GM23338 (cell line): ENCODE measurements around the gene ATP1B4. TPM values are rescaled to one million over a fixed set of nuclear protein-coding genes. Genes with fewer than 3 reads are reported as not detected.

ENCODE experiments used
- ATAC-seq: fragments of 200-7000 bp; cut with Tn5 transposase; 3 replicates; pipeline ENCODE4 v1.9.1; 2020
- DNase-seq: peaks from one replicate; pipeline ENCODE4 v3.0.0-alpha.2; 2015; ENCODE audit warnings: low spot score
- H2AFZ ChIP-seq: fragments of 200-600 bp; sonication (generic); 2 replicates; pipeline ENCODE4 v1.8.0; 2016; ENCODE audit warnings: antibody characterized with exemption, mild to moderate bottlenecking, moderate library complexity
- H3F3A ChIP-seq: fragments of 200-600 bp; sonication (generic); replicated peaks from 2 replicates; pipeline ENCODE4 v1.8.0; 2017; ENCODE audit warnings: antibody characterized with exemption, mixed run types, low read depth
- H3K27ac ChIP-seq: fragments of 200-600 bp; sonication (generic); 2 replicates; pipeline ENCODE4 v1.6.1; 2016; ENCODE audit warnings: low read depth
- H3K27me3 ChIP-seq: fragments of 200-600 bp; sonication (generic); 2 replicates; pipeline ENCODE4 v1.8.0; 2016; ENCODE audit warnings: mild to moderate bottlenecking, mixed run types, moderate library complexity; ENCODE audit not compliant: insufficient read depth
- H3K36me3 ChIP-seq: fragments of 200-600 bp; sonication (generic); 2 replicates; pipeline ENCODE4 v1.8.0; 2016; ENCODE audit warnings: mild to moderate bottlenecking; ENCODE audit not compliant: insufficient read depth
- H3K4me1 ChIP-seq: fragments of 200-600 bp; sonication (generic); 2 replicates; pipeline ENCODE4 v1.8.0; 2016; ENCODE audit warnings: mild to moderate bottlenecking, moderate library complexity; ENCODE audit not compliant: insufficient read depth
- H3K4me2 ChIP-seq: fragments of 200-600 bp; sonication (generic); 2 replicates; pipeline ENCODE4 v1.7.1; 2017; ENCODE audit warnings: mixed run types
- H3K4me3 ChIP-seq: fragments of 200-600 bp; sonication (generic); 2 replicates; pipeline ENCODE4 v1.6.1; 2016; ENCODE audit warnings: mixed run types
- H3K79me2 ChIP-seq: fragments of 200-600 bp; sonication (generic); replicated peaks from 2 replicates; pipeline ENCODE4 v1.8.0; 2017; ENCODE audit warnings: mild to moderate bottlenecking; ENCODE audit not compliant: insufficient read depth
- H3K9me2 ChIP-seq: fragments of 200-600 bp; sonication (generic); 2 replicates; pipeline ENCODE4 v1.8.0; 2017; ENCODE audit not compliant: insufficient read depth
- H4K20me1 ChIP-seq: fragments of 200-600 bp; sonication (generic); replicated peaks from 2 replicates; pipeline ENCODE4 v1.8.0; 2017; ENCODE audit warnings: mild to moderate bottlenecking; ENCODE audit not compliant: insufficient read depth
- H3K27ac Mint-ChIP-seq: 2 replicates; pipeline ENCODE4 v1.8.0; 2020; ENCODE audit warnings: inconsistent platforms, mild to moderate bottlenecking, moderate library complexity, mixed read lengths
- H3K27me3 Mint-ChIP-seq: 3 replicates; pipeline ENCODE4 v1.8.0; 2022; ENCODE audit warnings: low read depth, mild to moderate bottlenecking, moderate library complexity, mixed read lengths, inconsistent platforms; ENCODE audit not compliant: insufficient read depth, poor library complexity
- H3K36me3 Mint-ChIP-seq: 3 replicates; pipeline ENCODE4 v1.8.0; 2021; ENCODE audit warnings: low read depth, mild to moderate bottlenecking, inconsistent platforms, moderate library complexity, mixed read lengths
- H3K4me1 Mint-ChIP-seq: 3 replicates; pipeline ENCODE4 v1.8.0; 2020; ENCODE audit warnings: mild to moderate bottlenecking, inconsistent platforms, mixed read lengths
- H3K4me3 Mint-ChIP-seq: 3 replicates; pipeline ENCODE4 v1.8.0; 2021; ENCODE audit warnings: moderate library complexity, mild to moderate bottlenecking, inconsistent platforms, mixed read lengths
- H3K9me3 Mint-ChIP-seq: 3 replicates; pipeline ENCODE4 v1.8.0; 2020; ENCODE audit warnings: moderate library complexity, mild to moderate bottlenecking, inconsistent platforms, mixed read lengths
- CTCF ChIP-seq, 2 experiments: fragments of 200-600 bp in 1 of 2; sonication (generic) in 1 of 2; conservative IDR thresholded peaks; 2 replicates each; pipeline versions ENCODE4 v1.5.1 to v1.6.1; 2016 to 2017; ENCODE audit warnings: antibody characterized with exemption in 2 of 2, low read depth in 2 of 2, mild to moderate bottlenecking in 2 of 2, moderate library complexity in 1 of 2
- ETS1 ChIP-seq: IDR thresholded peaks from 2 replicates; pipeline ENCODE4 v1.6.1; 2016; ENCODE audit warnings: antibody characterized with exemption
- JUNB ChIP-seq: IDR thresholded peaks from one replicate; pipeline ENCODE4 v1.6.1; 2016; ENCODE audit warnings: antibody characterized with exemption; ENCODE audit not compliant: unreplicated experiment
- POLR2AphosphoS5 ChIP-seq: IDR thresholded peaks from 2 replicates; pipeline ENCODE4 v1.6.1; 2016; ENCODE audit warnings: antibody characterized with exemption, low read depth
- REST ChIP-seq: IDR thresholded peaks from one replicate; pipeline ENCODE4 v1.6.1; 2018; ENCODE audit warnings: antibody characterized with exemption; ENCODE audit not compliant: unreplicated experiment
- STAT1 ChIP-seq: IDR thresholded peaks from one replicate; pipeline ENCODE4 v1.6.1; 2016; ENCODE audit warnings: antibody characterized with exemption; ENCODE audit not compliant: unreplicated experiment
- polyA plus RNA-seq: library from polyadenylated mRNA; unstranded; fragments of >200 nt; fragmentation: Nextera tagmentation; extraction: Ambion mirVana; gene quantifications from 2 replicates; pipeline ENCODE4 v1.2.1, GENCODE V29; 2016
- total RNA-seq: library from RNA; depleted of rRNA; stranded (reverse); fragments of >200 nt; shearing (Covaris generic); gene quantifications from 2 replicates; pipeline ENCODE4 v1.2.3, GENCODE V29; 2014

Gene ATP1B4
- total and polyA plus RNA-seq, 2 experiments from 2014 or later = not detected

- Mint-ChIP-seq H3K4me3 (no peak overlapping the region), H3K27me3 (no peaks in the 10 kb centered on the region), H3K36me3 (no peaks in the 10 kb centered on the region), H3K4me1 (peaks cover 12% of the 10 kb centered on the region), H3K9me3 (no peaks in the 10 kb centered on the region), H3K27ac (no peak overlapping the region)
- no peak overlapping the region for H2AFZ ChIP-seq
- H3K27ac ChIP-seq = no peak overlapping the region
- H3K9me2 ChIP-seq = no peaks in the 10 kb centered on the region
- no peak for TF ChIP-seq CTCF (conservative IDR thresholded peaks at IDR 0.05; ENCODE audit: low read depth in 2 of 2)
- no peak for TF ChIP-seq REST
- TF ChIP-seq JUNB = no peak
- TF ChIP-seq ETS1 = no peak
- TF ChIP-seq POLR2AphosphoS5 = no peak
- H3F3A ChIP-seq = no peaks in the 10 kb centered on the region
- H3K36me3 ChIP-seq = no peaks in the 10 kb centered on the region
- no peaks in the 10 kb centered on the region for H3K79me2 ChIP-seq
- H3K27me3 ChIP-seq = no peaks in the 10 kb centered on the region
- H3K4me1 ChIP-seq = peaks cover 6% of the 10 kb centered on the region; the same call in 1 of the 2 replicates
- DNase-seq (no peak), ATAC-seq (no peak)
- H3K4me3 ChIP-seq = no peak overlapping the region
- H4K20me1 ChIP-seq = no peaks in the 10 kb centered on the region
- H3K4me2 ChIP-seq = no peak overlapping the region
Observed at GRCh38 chrX:120372667-120373370, 10.9 kb downstream of the ATP1B4 start.

GRCh38 chrX:120377179-120377578 lies 15.3 kb downstream of the ATP1B4 start:
- Histone ChIP-seq H3F3A (no peaks in the 10 kb centered on the region), H3K36me3 (no peaks in the 10 kb centered on the region), H4K20me1 (no peaks in the 10 kb centered on the region), H3K79me2 (no peaks in the 10 kb centered on the region), H2AFZ (no peak overlapping the region), H3K9me2 (no peaks in the 10 kb centered on the region), H3K4me2 (peak overlapping the region; percentile 32; the same call in 1 of the 2 replicates), H3K4me3 (no peak overlapping the region), H3K4me1 (peaks cover 6% of the 10 kb centered on the region; the same call in 1 of the 2 replicates), H3K27me3 (no peaks in the 10 kb centered on the region), H3K27ac (no peak overlapping the region)
- H3K36me3 Mint-ChIP-seq = no peaks in the 10 kb centered on the region
- peaks cover 2% of the 10 kb centered on the region for H3K27me3 Mint-ChIP-seq
- peaks cover 23% of the 10 kb centered on the region for H3K4me1 Mint-ChIP-seq
- DNase-seq (no peak), ATAC-seq (no peak)
- TF ChIP-seq ETS1 (no peak), STAT1 (no peak)
- peak overlapping the region; percentile 13; the same call in 2 of the 3 replicates for H3K4me3 Mint-ChIP-seq
- H3K27ac Mint-ChIP-seq = no peak overlapping the region
- H3K9me3 Mint-ChIP-seq = no peaks in the 10 kb centered on the region; the same call in 2 of the 3 replicates
